HEK293 (cell line): ENCODE measurements around the gene MAP3K12.

Source experiments
- CTCF ChIA-PET: fragments of 350-600 bp; formaldehyde crosslinking; extraction: SDS; loops from one replicate; lab custom pipeline; 2021; ENCODE audit warnings: antibody characterized with exemption; lab: Yijun Ruan, JAX
- POLR2A ChIA-PET: fragments of 300-600 bp; formaldehyde crosslinking; extraction: SDS; loops from one replicate; lab custom pipeline; 2020; ENCODE audit warnings: antibody characterized with exemption, inconsistent platforms; lab: Yijun Ruan, JAX
- H3K27ac ChIP-seq: fragments of 200-500 bp; sonication (Bioruptor generic); 2 replicates; pipeline ENCODE4 v1.5.1; 2014; ENCODE audit warnings: low read depth, low read length, control low read depth, inconsistent platforms; ENCODE audit errors: extremely low read depth
- H3K36me3 ChIP-seq, 2 experiments: fragments of 200-500 bp in 1 of 2; sonication (Bioruptor generic) in 1 of 2; 1 replicate in 1 of 2; 2 replicates in 1 of 2; pipeline ENCODE4 v1.5.1; 2014 to 2017; ENCODE audit warnings: inconsistent platforms in 2 of 2, low read length in 2 of 2; ENCODE audit not compliant: control insufficient read depth in 2 of 2, insufficient read depth in 1 of 2
- H3K4me1 ChIP-seq: fragments of 200-500 bp; sonication (Bioruptor generic); 2 replicates; pipeline ENCODE4 v1.5.1; 2014; ENCODE audit warnings: mild to moderate bottlenecking, low read length, inconsistent platforms; ENCODE audit not compliant: control insufficient read depth, insufficient read depth
- H3K4me3 ChIP-seq: 2 replicates; pipeline ENCODE4 v1.5.1; 2011; ENCODE audit warnings: low read depth, mild to moderate bottlenecking, control low read depth, low read length, moderate library complexity
- H3K9me3 ChIP-seq: fragments of 200-500 bp; sonication (Bioruptor generic); 2 replicates; pipeline ENCODE4 v1.5.1; 2014; ENCODE audit warnings: low read depth, low read length, inconsistent platforms; ENCODE audit not compliant: control insufficient read depth, insufficient read depth
- GLI2 ChIP-seq: fragments of 450-650 bp; formaldehyde crosslinking; IDR thresholded peaks from 2 replicates; pipeline ENCODE4; 2017; ENCODE audit warnings: missing biosample characterization, missing genetic modification characterization, low read depth, borderline replicate concordance
- GLIS1 ChIP-seq: fragments of 450-650 bp; formaldehyde crosslinking; IDR thresholded peaks from 2 replicates; pipeline ENCODE4 v1.5.1; 2016; ENCODE audit warnings: missing biosample characterization, missing genetic modification characterization
- KLF1 ChIP-seq: fragments of 450-650 bp; formaldehyde crosslinking; IDR thresholded peaks from 2 replicates; pipeline ENCODE4 v1.5.1; 2016; ENCODE audit warnings: missing biosample characterization, missing genetic modification characterization
- PRDM4 ChIP-seq: fragments of 450-650 bp; formaldehyde crosslinking; IDR thresholded peaks from 2 replicates; pipeline ENCODE4 v1.5.1; 2017; ENCODE audit warnings: missing biosample characterization, missing genetic modification characterization
- SP3 ChIP-seq: fragments of 450-650 bp; formaldehyde crosslinking; IDR thresholded peaks from 2 replicates; pipeline ENCODE4 v1.5.1; 2016; ENCODE audit warnings: missing biosample characterization, missing genetic modification characterization
- YY2 ChIP-seq: fragments of 450-650 bp; formaldehyde crosslinking; IDR thresholded peaks from 2 replicates; pipeline ENCODE4 v1.5.1; 2016; ENCODE audit warnings: missing biosample characterization, missing genetic modification characterization
- ZBTB20 ChIP-seq: fragments of 450-650 bp; formaldehyde crosslinking; IDR thresholded peaks from 2 replicates; pipeline ENCODE4 v1.5.1; 2016; ENCODE audit warnings: missing biosample characterization, missing genetic modification characterization
- ZBTB44 ChIP-seq: fragments of 450-650 bp; IDR thresholded peaks from 2 replicates; pipeline ENCODE4 v1.5.1; 2018; ENCODE audit warnings: missing biosample characterization, mild to moderate bottlenecking, missing genetic modification characterization
- ZBTB48 ChIP-seq: fragments of 450-650 bp; formaldehyde crosslinking; IDR thresholded peaks from 2 replicates; pipeline ENCODE4 v1.5.1; 2016; ENCODE audit warnings: missing biosample characterization, missing genetic modification characterization
- ZBTB6 ChIP-seq: fragments of 450-650 bp; formaldehyde crosslinking; IDR thresholded peaks from 2 replicates; pipeline ENCODE4 v1.5.1; 2017; ENCODE audit warnings: missing biosample characterization, missing genetic modification characterization
- ZFP69B ChIP-seq: fragments of 450-650 bp; formaldehyde crosslinking; IDR thresholded peaks from 2 replicates; pipeline ENCODE4 v1.5.1; 2016; ENCODE audit warnings: missing biosample characterization, missing genetic modification characterization
- ZNF2 ChIP-seq: fragments of 450-650 bp; formaldehyde crosslinking; IDR thresholded peaks from 2 replicates; pipeline ENCODE4 v1.5.1; 2016; ENCODE audit warnings: missing biosample characterization, missing genetic modification characterization
- ZNF280D ChIP-seq: fragments of 450-650 bp; formaldehyde crosslinking; IDR thresholded peaks from 2 replicates; pipeline ENCODE4 v1.5.1; 2016; ENCODE audit warnings: missing biosample characterization, missing genetic modification characterization
- ZNF324 ChIP-seq: fragments of 450-650 bp; formaldehyde crosslinking; IDR thresholded peaks from 2 replicates; pipeline ENCODE4 v1.5.1; 2016; ENCODE audit warnings: missing biosample characterization, missing genetic modification characterization
- ZNF362 ChIP-seq: fragments of 450-650 bp; formaldehyde crosslinking; IDR thresholded peaks from 2 replicates; pipeline ENCODE4 v1.5.1; 2016; ENCODE audit warnings: missing biosample characterization, missing genetic modification characterization
- ZNF366 ChIP-seq: fragments of 450-650 bp; formaldehyde crosslinking; conservative IDR thresholded peaks from 2 replicates; pipeline ENCODE4 v1.5.1; 2016; ENCODE audit warnings: missing biosample characterization, missing genetic modification characterization
- ZNF501 ChIP-seq: fragments of 450-650 bp; formaldehyde crosslinking; IDR thresholded peaks from 2 replicates; pipeline ENCODE4 v1.5.1; 2016; ENCODE audit warnings: missing biosample characterization, missing genetic modification characterization
- ZNF561 ChIP-seq: fragments of 450-650 bp; IDR thresholded peaks from 2 replicates; pipeline ENCODE4 v1.5.1; 2018; ENCODE audit warnings: missing biosample characterization, missing genetic modification characterization, borderline replicate concordance
- ZNF585B ChIP-seq: fragments of 450-650 bp; formaldehyde crosslinking; IDR thresholded peaks from 2 replicates; pipeline ENCODE4 v1.5.1; 2016; ENCODE audit warnings: missing biosample characterization, missing genetic modification characterization
- ZNF600 ChIP-seq: fragments of 450-650 bp; formaldehyde crosslinking; IDR thresholded peaks from 2 replicates; pipeline ENCODE4 v1.5.1; 2016; ENCODE audit warnings: missing biosample characterization, missing genetic modification characterization
- ZNF621 ChIP-seq: fragments of 450-650 bp; formaldehyde crosslinking; IDR thresholded peaks from 2 replicates; pipeline ENCODE4 v1.5.1; 2017; ENCODE audit warnings: missing biosample characterization, missing genetic modification characterization
- ZNF629 ChIP-seq: fragments of 450-650 bp; formaldehyde crosslinking; IDR thresholded peaks from 2 replicates; pipeline ENCODE4 v1.5.1; 2017; ENCODE audit warnings: missing biosample characterization, missing genetic modification characterization
- ZNF660 ChIP-seq: fragments of 450-650 bp; IDR thresholded peaks from 2 replicates; pipeline ENCODE4 v1.5.1; 2018; ENCODE audit warnings: missing biosample characterization, mild to moderate bottlenecking, missing genetic modification characterization
- ZNF677 ChIP-seq: fragments of 450-650 bp; IDR thresholded peaks from 2 replicates; pipeline ENCODE4 v1.5.0; 2018; ENCODE audit warnings: missing biosample characterization, mild to moderate bottlenecking, missing genetic modification characterization, moderate library complexity
- ZNF692 ChIP-seq: fragments of 450-650 bp; formaldehyde crosslinking; IDR thresholded peaks from 2 replicates; pipeline ENCODE4 v1.5.1; 2016; ENCODE audit warnings: missing biosample characterization, missing genetic modification characterization
- ZSCAN30 ChIP-seq: fragments of 450-650 bp; IDR thresholded peaks from 2 replicates; pipeline ENCODE4 v1.5.1; 2018; ENCODE audit warnings: missing biosample characterization, mild to moderate bottlenecking, missing genetic modification characterization, moderate library complexity

MAP3K12 gene

GRCh38 chr12:53441040-53441833, 58.0 kb downstream of the MAP3K12 start, which contains the start of gene PRR13:
PRR13 (plus strand) TSS chr12:53441734; CDS start chr12:53442715, 981 bp downstream.
- ChIA-PET POLR2A (interaction anchor here (0.6 to 1.6 kb wide), 19 partner anchors 9 to 146 kb away, joined by 3 to 15 read pairs (median 4); partner anchors contain the start of genes AAAS, PFDN5, SP1 and TARBP2), CTCF (interaction anchor here (0.8 to 2.5 kb wide), 4 partner anchors 8 to 120 kb away, joined by 3 to 18 read pairs (median 4); partner anchors contain the start of gene AAAS)
- peak within 1 kb of the TSS; percentile 79 for H3K27ac ChIP-seq
- peak within 1 kb of the TSS; percentile 61 for H3K4me3 ChIP-seq
- 0 out of 2 replicates have a peak, but pooled peaks cover 2% of the 10 kb centered on the region for H3K4me1 ChIP-seq
- H3K36me3 ChIP-seq: peaks cover 22 to 24% of the 10 kb centered on the region in 2 experiments; a peak in 2 of 3 replicates
- no peaks in the 10 kb centered on the region for H3K9me3 ChIP-seq
- peak; percentile 64 for TF ChIP-seq ZNF324 (tag by site-specific recombination)
- TF ChIP-seq ZBTB20 (tag by site-specific recombination): peak; percentile 9; the same call in 1 of the 2 replicates
- peak; percentile 89 for TF ChIP-seq YY2 (tag by site-specific recombination)
- peak; percentile 55; the same call in 1 of the 2 replicates for TF ChIP-seq ZBTB48 (tag by site-specific recombination)
- no peak for TF ChIP-seq GLIS1 (tag by site-specific recombination)
- peak; percentile 65 for TF ChIP-seq SP3 (tag by site-specific recombination)
- TF ChIP-seq GLI2 (tag by site-specific recombination): no peak
- TF ChIP-seq ZSCAN30: 0 out of 2 replicates have a peak, but pooled peaks have one; percentile 60
- peak; percentile 32; the same call in 1 of the 2 replicates for TF ChIP-seq ZNF692 (tag by site-specific recombination)
- TF ChIP-seq ZNF660 (tag by site-specific recombination): peak; percentile 78
- TF ChIP-seq ZBTB6 (tag by site-specific recombination): peak; percentile 75
- 0 out of 2 replicates have a peak, but pooled peaks have one; percentile 35 for TF ChIP-seq ZNF677 (tag by site-specific recombination)
- TF ChIP-seq ZNF629 (tag by site-specific recombination): peak; percentile 46; the same call in 1 of the 2 replicates
- TF ChIP-seq ZNF280D (tag by site-specific recombination): no peak
- peak; percentile 95; the same call in 1 of the 2 replicates for TF ChIP-seq ZNF362 (tag by site-specific recombination)
- no peak for TF ChIP-seq ZNF621 (tag by site-specific recombination)
- TF ChIP-seq ZNF600 (tag by site-specific recombination): 0 out of 2 replicates have a peak, but pooled peaks have one; percentile 38
- TF ChIP-seq ZNF2 (tag by site-specific recombination): no peak; the same call in 1 of the 2 replicates
- TF ChIP-seq ZBTB44 (tag by site-specific recombination): peak; percentile 48; the same call in 1 of the 2 replicates
- TF ChIP-seq ZFP69B (tag by site-specific recombination): peak; percentile 31; the same call in 1 of the 2 replicates
- TF ChIP-seq ZNF501 (tag by site-specific recombination): peak; percentile 54; the same call in 1 of the 2 replicates
- TF ChIP-seq ZNF366: peak; percentile 96
- TF ChIP-seq ZNF585B: no peak
- peak; percentile 64; the same call in 1 of the 2 replicates for TF ChIP-seq ZNF561 (tag by site-specific recombination)
- TF ChIP-seq KLF1 (tag by site-specific recombination): no peak
- TF ChIP-seq PRDM4 (tag by site-specific recombination): peak; percentile 59; the same call in 1 of the 2 replicates
